Measurements from ENCODE around the gene FGGY. TPM values are rescaled to one million over a fixed set of nuclear protein-coding genes. Genes with fewer than 3 reads are reported as not detected.
A peak's percentile ranks its signal among the peaks of the same experiment; 100 is the strongest.

FGGY gene
- total and polyA plus RNA-seq, 11 donors, result 7.2 to 42.9 (median 32.0) TPM

DNA sequence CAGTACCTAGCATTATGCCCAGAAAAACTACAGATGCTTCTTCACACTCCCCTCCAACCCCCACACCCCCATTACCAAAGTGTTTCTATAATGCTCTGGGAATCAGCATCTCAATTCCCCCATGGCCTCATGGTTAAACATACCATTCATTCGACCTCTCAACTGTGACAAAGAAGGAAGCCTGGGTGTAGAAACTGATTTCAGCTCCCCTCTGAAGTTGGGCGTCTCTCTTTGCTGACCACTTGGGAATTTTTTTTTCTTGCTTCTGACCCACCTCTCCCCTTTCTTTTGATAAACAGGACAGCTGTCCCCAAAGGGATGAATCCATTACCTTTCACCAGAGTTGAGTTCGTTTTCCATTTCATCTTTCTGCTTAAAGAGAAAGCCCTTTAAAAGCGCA, 401.5 kb downstream of the FGGY start:
- WGBS, 4 donors, result 55 to 79% (median 67%) methylated on average over 4 of the region's 4 CpGs

DNA sequence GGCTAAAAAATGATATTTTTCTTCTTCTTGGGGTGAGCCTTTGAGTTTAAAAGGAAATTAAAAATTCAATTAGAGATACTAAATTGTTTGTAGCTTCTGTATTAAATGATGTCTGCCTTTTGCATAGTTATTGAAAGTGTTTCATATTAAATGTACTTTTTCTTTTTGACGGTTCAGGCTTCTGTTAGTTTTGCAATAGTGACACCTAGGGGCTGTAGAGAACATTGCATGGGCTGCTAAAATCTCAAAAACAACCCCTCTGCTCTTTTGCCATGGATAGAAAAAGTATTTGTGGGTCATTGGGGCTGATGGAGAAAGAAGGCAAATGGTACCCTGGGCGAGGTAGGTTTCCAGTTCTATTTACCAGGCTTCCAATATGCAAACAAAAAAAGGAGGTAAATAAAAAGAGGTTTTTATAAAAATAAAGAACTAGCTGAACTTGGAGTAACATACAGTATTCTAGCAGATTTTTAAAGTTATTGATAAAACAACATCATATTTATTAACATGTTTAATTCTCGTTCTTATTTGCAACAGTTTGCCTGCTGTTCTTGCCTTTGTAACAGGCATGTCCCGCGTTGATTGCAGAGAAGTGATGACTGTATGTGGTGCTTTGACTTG, 402.4 kb downstream of the FGGY start:
- 44 to 52% (median 48%) methylated on average over 5 of the region's 5 CpGs for WGBS, 4 donors
- H3K27ac ChIP-seq, result peak overlapping the region in 2 of 12 donors; percentile 19 to 23
- H3K27me3 ChIP-seq, result no peaks in the 10 kb centered on the region
- H3K36me3 ChIP-seq, result no peaks in the 10 kb centered on the region
- DNase-seq, result no peak
- H3K4me1 ChIP-seq, result peaks cover 0 to 54% (median 17%) of the 10 kb centered on the region in 12 donors
- ATAC-seq, result peak in 1 of 4 donors; percentile 41
- intact Hi-C loops (cut with DNase I), result loop anchor here (1.0 to 10.0 kb wide), 14 partner anchors 255 to 962 kb away; partner anchors contain the start of genes FGGY (in 6 of the 10) and JUN (in 3 of the 10)
- TF ChIP-seq, protein P1, sequence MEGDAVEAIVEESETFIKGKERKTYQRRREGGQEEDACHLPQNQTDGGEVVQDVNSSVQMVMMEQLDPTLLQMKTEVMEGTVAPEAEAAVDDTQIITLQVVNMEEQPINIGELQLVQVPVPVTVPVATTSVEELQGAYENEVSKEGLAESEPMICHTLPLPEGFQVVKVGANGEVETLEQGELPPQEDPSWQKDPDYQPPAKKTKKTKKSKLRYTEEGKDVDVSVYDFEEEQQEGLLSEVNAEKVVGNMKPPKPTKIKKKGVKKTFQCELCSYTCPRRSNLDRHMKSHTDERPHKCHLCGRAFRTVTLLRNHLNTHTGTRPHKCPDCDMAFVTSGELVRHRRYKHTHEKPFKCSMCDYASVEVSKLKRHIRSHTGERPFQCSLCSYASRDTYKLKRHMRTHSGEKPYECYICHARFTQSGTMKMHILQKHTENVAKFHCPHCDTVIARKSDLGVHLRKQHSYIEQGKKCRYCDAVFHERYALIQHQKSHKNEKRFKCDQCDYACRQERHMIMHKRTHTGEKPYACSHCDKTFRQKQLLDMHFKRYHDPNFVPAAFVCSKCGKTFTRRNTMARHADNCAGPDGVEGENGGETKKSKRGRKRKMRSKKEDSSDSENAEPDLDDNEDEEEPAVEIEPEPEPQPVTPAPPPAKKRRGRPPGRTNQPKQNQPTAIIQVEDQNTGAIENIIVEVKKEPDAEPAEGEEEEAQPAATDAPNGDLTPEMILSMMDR (IDR thresholded peaks at IDR 0.05), result peak; percentile 86 to 97 (median 94)
- TF ChIP-seq POLR2A (IDR thresholded peaks at IDR 0.05), result no peak
- H3K9me3 ChIP-seq, result no peaks in the 10 kb centered on the region
- H3K4me3 ChIP-seq, result no peak overlapping the region

More for the DNA sequence above, 401.5 kb downstream of the FGGY start:
- DNase-seq (no peak), ATAC-seq (no peak)
- Histone ChIP-seq H3K4me3 (no peak overlapping the region), H3K4me1 (peaks cover 0 to 49% (median 12%) of the 10 kb centered on the region in 12 donors), H3K27ac (peak overlapping the region in 2 of 12 donors; percentile 23 to 86), H3K9me3 (no peaks in the 10 kb centered on the region), H3K36me3 (no peaks in the 10 kb centered on the region), H3K27me3 (no peaks in the 10 kb centered on the region)
- TF ChIP-seq, protein P1 (IDR thresholded peaks at IDR 0.05), result no peak
- TF ChIP-seq POLR2A (IDR thresholded peaks at IDR 0.05), result no peak
- intact Hi-C loops (cut with DNase I), result loop anchor here (1.0 to 10.0 kb wide), 14 partner anchors 254 to 961 kb away; partner anchors contain the start of genes FGGY (in 6 of the 10) and JUN (in 3 of the 10)

DNA sequence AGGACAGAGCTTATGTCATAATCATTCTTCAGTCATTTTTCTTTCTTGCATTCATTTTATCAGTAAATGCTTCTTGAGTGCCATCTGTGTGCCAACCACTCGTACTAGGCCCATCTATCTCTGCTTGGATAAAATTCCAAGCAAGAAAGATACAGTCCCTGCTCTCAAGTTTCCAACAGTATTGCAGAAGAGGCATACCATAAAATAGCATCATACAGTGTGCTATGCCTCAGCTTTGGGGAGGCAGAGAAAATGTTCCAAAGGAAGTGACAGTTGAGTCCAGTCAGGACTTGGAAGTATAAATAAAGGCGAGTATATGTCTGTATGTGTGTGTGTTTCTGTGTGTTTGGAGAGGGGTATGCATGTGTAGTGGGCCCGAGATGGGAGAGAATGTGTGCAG, 404.5 kb downstream of the FGGY start:
- ATAC-seq, result no peak

More for the DNA sequence above, 404.5 kb downstream of the FGGY start:
- TF ChIP-seq, protein P1 (IDR thresholded peaks at IDR 0.05), result no peak
- DNase-seq, result no peak
- Histone ChIP-seq H3K27ac (no peak overlapping the region), H3K4me1 (peaks cover 0 to 66% (median 29%) of the 10 kb centered on the region in 12 donors), H3K27me3 (no peaks in the 10 kb centered on the region), H3K4me3 (no peak overlapping the region), H3K36me3 (no peaks in the 10 kb centered on the region), H3K9me3 (no peaks in the 10 kb centered on the region)
- 80 to 87% (median 83%) methylated on average over 3 of the region's 3 CpGs for WGBS, 4 donors
- intact Hi-C loops (cut with DNase I), result loop anchor here in 8 of 10 donors (5.0 to 10.0 kb wide), 8 partner anchors 56 to 964 kb away; partner anchors contain the start of gene JUN (in 1 of the 8)
